CD4-positive, alpha-beta T cell treated with Interleukin-6 for 4 hours (primary cell): ENCODE results near the gene RPS5.
A peak's percentile ranks its signal among the peaks of the same experiment; 100 is the strongest.
"Not testable (repeated sequence)": the region's sequence is repeated elsewhere in the genome, so short reads cannot be mapped to it uniquely, and the experiment has no call there.

Experiments used
- DNase-seq: peaks from one replicate; pipeline ENCODE4 v3.0.0-alpha.2; 2020; ENCODE audit warnings: mixed read lengths

The RPS5 gene

DNA sequence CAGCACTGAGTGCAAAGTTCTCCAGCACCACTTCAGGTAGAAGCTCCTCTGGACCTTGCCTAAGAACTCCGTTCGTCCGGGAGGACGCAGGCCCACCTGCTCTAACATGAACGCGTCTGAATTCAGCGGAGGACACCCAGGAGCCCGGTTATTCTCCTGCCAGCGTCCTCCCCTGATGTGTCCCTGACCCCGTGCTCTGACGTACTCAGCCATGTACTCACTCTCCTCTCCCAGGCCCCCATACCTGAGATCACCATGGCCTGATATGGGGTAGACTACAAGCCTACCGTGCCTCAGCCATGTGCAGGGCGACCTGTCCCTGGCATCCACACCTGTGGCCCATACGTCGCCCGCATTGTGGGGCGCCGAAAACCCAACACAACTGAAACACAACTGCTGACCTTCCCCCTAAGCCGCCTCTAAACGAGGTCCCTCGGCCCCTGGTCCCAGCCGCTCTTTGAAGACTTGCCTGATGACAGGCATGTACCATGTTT is 20.6 kb downstream of the RPS5 start:
- no peak for DNase-seq

DNA sequence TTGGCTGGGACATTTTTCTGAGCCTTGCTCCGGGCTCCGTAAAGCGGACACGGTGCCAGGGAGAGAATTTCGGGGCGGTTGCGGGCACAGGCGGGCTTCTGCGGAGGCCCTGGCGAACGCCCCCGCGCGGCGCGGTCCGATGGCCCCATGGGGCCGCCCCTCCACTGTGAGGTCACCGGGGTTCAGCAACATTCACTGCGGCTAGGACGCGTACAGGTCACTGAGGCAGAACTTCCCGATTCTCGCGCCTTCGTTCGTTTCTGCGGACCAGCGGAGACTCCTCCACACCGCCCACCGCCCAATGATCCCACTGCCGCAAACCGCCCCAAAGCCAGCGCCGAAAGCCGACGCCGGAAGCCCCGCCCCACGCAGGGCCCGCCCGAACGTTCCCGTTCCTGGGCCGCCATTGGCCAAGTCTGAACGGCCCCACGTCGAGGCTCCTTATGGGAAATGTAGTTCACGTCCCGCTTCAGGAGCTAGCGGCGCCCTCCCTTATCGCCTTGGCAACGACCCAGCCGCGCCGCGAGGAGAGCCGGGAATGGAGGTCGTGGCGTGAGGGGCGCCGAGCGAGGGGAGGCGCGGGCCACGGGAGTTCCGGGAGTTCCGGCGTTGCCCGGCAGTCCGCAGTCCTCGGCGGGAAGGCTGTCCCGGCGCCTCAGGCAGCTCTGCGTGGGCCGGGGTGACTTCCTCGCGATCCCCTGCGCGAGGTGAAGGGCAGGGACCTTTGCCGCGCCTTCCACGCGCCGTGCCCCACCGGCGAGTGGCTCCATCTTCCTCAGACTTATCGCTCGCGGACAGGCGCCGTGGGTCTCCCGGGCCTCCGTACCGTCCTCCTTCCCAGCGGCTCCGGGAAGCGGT is 21.3 kb downstream of the RPS5 start, which contains the start of gene ZNF584:
Gene ZNF584 (plus strand): TSS at position 498 of the 858 bp plus-strand sequence. CDS start 499 bp downstream, outside the sequence.
- DNase-seq = peak; percentile 95

- no peak for DNase-seq
Observed at GRCh38 chr19:58409010-58409790, 22.1 kb downstream of the RPS5 start.

DNA sequence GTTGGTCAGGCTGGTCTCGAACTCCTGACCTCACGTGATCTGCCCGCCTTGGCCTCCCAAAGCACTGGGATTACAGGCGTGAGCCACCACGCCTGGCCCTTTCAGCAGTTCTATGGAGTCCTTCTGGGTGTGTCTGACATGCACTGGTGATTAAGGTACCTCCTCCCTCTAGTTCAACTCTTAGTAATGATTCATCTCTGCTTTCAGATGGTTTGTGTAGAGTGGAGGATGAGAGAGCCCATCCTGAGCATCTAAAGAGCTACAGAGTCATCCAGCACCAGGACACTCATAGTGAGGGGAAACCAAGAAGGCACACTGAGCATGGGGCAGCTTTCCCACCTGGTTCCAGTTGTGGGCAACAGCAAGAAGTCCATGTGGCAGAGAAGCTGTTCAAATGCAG is 29.5 kb downstream of the RPS5 start:
- DNase-seq = no peak

- no peak for DNase-seq
Observed at GRCh38 chr19:58417071-58417470, 30.0 kb downstream of the RPS5 start.

DNA sequence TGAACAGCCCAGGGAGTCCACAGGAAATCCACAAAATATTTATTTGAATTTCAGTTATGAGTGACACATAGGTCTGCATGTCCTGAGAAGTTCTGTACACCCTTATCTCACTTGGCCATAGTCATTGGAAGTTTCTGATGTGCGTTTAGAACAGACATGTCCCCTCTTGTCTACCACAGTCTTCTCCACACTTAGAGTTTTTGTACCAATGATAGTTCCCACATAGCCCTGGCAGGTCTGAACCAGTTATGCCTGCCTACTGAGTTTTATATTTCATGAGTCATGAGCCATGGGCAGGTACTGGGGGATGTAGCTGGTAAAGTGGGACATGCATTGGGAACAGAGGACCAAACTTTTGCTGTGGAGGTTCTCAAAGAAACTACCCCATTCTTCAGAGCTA is 41.5 kb downstream of the RPS5 start:
- no peak for DNase-seq

- no peak for DNase-seq
Observed at GRCh38 chr19:58429745-58430144, 42.7 kb downstream of the RPS5 start.

GRCh38 chr19:58434217-58434616 is 47.1 kb downstream of the RPS5 start:
- no peak for DNase-seq

DNA sequence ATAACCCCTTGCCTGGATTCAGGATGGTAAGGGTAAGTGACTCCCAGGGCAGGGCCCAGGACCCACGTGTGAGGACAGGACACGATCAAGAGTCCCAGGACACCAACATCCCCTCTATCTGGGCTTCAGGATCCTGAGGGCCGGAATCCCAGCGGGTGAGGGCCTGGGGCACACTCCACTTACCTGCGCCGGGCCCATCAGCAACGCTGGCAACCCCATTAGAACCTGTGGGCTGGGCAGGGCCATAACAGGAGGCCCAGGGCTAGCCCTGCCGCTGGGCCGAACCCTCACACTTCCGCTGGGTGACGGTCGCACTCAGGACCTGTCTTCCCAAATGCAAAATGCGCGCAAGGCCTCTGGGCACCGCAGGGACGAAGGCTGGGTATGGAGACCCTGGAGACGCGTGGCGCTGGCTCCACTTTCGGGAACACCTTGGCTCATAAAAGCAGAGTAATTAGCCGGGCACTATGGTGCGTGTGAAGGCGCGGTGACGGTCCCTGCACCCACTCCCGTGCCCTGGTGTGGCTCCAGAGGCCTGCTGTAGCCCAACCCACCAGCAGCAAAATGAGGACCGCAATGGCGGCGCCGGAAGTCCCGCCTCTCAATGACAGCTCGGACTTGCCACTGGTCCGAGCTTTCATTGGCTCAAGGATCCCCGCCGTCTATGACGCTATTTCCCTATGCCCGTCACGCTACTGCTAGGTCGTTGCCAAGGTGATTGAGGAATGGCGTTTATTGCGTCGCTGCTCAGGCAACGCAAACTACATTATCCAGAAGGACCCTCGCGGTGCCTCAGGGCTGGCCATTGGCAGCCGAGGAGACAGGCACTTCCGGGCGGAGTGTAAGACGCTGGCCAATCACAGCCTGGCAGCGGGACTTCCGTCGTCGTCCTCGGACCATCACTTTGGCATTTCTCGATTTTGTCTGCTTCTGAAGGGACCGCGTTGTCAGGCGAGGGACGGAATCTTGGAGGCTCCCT is 52.8 kb downstream of the RPS5 start, which contains the start of gene ZNF132:
Gene ZNF132 (minus strand): TSS at position 578 of the 979 bp plus-strand sequence. CDS start 332 bp downstream, at position 246.
- peak; percentile 95 for DNase-seq

DNA sequence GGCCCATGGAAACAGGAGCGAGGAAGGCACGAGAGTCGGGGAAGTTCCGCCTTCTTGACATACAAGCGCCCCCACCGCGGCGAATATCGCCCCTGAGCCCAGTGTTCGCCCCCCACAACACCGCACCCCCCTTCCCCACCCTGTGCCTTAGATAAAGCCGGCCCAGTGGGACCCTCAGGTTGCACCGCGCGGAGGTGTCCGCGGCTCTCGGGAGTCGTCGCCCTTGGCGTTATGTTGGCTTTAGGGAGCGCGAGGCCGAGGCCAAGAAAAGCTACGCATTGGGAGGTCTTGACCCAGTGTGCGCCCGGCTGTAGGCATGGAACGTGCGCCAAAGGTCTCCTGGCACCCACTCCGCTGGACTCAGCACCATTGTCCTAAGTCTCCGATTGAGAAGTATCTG is 53.5 kb downstream of the RPS5 start:
- no peak for DNase-seq

GRCh38 chr19:58442986-58443385 is 55.9 kb downstream of the RPS5 start:
- DNase-seq = not testable (repeated sequence)
